Mesodermal cell (in vitro differentiated cells): ENCODE data around the gene METRN.

ENCODE experiments used
- H3K27ac ChIP-seq: 2 replicates; pipeline ENCODE4 v1.7.0; 2013; ENCODE audit warnings: mild to moderate bottlenecking, low read depth, low read length, moderate library complexity; ENCODE audit not compliant: severe bottlenecking
- H3K36me3 ChIP-seq: 2 replicates; pipeline ENCODE4 v1.7.1; 2013; ENCODE audit warnings: mild to moderate bottlenecking, low read length, moderate library complexity; ENCODE audit not compliant: control insufficient read depth, insufficient read depth
- H3K4me1 ChIP-seq: one replicate; pipeline ENCODE4 v1.7.1; 2013; ENCODE audit warnings: mild to moderate bottlenecking, low read length; ENCODE audit not compliant: insufficient read depth, control insufficient read depth, poor library complexity, severe bottlenecking
- H3K4me3 ChIP-seq: 2 replicates; pipeline ENCODE4 v1.7.0; 2013; ENCODE audit warnings: low read length, control low read depth, mild to moderate bottlenecking; ENCODE audit not compliant: insufficient read depth, poor library complexity, severe bottlenecking; ENCODE audit errors: extremely low read depth
- H3K9me3 ChIP-seq: 2 replicates; pipeline ENCODE4 v1.7.1; 2013; ENCODE audit warnings: mild to moderate bottlenecking, low read length, moderate library complexity; ENCODE audit not compliant: control insufficient read depth
- WGBS, 2 experiments: methylation state at CpG; one replicate each; pipeline ENCODE4 v1.1.5; 2013; ENCODE audit warnings: missing lambda C conversion rate in 2 of 2; ENCODE audit not compliant: insufficient coverage in 2 of 2; 5-methylcytosine and 5-hydroxymethylcytosine counted together

Gene METRN

DNA sequence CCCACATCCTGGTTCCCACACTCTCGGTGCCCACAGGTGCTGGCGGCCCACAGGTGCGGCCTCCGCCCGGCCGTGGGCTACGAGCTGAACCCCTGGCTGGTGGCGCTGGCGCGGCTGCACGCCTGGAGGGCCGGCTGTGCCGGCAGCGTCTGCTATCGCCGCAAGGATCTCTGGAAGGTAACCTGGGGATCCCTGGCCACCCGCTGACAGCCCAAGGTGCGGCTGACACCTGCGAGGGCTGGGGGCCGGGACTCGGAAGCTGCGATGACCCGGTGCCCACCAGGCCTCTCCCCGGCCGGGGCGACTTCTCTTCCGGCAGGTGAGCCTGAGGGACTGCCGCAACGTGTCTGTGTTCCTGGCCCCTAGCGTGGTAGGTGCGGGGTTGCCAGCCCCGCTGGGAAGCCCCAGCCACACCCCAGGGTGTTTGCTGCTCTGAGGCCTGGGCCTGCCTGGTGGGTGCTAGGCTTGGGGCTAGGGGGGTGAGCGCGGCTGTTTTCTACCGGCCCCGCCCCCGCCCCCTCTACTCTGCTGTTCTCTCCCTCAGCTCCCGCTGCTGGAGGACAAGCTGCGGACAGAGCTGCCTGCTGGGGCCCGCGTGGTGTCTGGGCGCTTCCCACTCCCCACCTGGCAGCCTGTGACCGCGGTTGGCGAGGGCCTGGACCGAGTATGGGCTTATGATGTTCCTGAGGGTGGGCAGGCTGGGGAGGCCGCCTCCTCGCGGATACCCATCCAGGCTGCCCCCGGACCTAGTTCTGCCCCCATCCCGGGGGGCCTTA, 7.0 kb downstream of the METRN start:
- 93 to 94% methylated on average over 47 to 50 of the region's 51 CpGs for WGBS, 2 experiments
- Histone ChIP-seq H3K27ac (no peak overlapping the region), H3K9me3 (no peaks in the 10 kb centered on the region), H3K4me1 (peaks cover 9% of the 10 kb centered on the region), H3K4me3 (peak overlapping the region; percentile 67), H3K36me3 (peaks cover 7% of the 10 kb centered on the region)

DNA sequence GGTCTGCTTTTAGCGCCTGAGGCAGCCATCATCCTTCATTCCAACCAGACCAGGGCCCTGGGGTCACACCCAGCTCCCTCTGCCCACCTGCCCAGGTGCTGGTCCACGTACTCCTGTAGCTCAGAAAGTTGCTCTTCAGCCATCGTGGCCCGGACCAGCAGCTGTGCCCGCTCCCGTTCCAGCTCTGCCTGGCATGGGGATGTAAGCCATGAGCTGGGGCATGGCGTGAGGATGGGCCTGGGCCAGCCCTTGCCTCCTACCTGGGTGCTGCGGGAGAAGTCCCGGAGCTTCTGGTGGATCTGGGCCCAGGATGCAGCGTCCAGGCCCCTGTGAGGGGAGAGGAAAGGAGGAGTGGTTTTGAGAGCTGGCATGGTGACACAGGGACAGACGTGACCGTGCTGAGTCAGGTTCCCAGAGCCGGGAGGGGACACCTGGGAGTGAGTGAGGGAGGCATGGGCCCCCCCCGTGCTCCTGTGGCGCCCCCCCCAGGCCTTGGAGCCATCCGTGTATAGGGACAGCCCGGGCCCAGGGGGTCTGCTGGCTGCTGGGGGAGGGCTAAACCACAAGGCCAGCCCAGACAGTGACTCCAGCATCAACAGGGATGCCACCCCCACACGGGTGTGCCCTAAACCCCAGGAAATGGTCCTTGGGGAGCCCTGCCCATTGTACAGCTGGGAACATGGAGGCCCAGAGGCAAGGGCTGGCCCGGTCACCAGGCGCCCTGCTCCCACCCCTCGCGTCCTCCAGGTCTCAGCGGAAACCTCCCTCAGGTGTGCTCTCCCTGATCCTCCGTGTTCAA, 8.1 kb downstream of the METRN start:
- 93 to 94% methylated on average over 19 to 21 of the region's 24 CpGs for WGBS, 2 experiments
- Histone ChIP-seq H3K27ac (no peak overlapping the region), H3K36me3 (peaks cover 3% of the 10 kb centered on the region), H3K4me3 (no peak overlapping the region), H3K9me3 (no peaks in the 10 kb centered on the region), H3K4me1 (peaks cover 11% of the 10 kb centered on the region)

DNA sequence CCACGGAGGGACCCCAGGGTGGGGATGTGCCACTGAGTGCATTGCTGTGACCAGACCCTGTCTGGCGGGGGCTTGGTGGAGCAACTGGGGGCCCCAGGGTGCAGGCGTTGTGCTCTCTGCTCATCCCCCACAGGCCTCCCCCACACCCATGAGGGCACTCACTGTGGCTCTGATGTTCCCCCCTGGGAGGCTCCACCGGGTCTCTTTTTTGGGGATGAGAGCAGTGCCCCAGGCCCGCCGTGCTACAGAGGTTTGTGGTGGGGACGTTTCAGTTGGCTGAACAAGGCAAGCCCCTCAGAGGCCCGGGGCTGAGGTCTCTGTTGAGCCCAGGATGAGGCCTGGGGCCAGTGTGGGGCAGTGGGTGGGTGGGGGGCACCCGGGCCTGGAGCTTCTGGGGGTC, 8.8 kb downstream of the METRN start:
- Histone ChIP-seq H3K4me3 (no peak overlapping the region), H3K27ac (no peak overlapping the region), H3K9me3 (no peaks in the 10 kb centered on the region), H3K36me3 (peaks cover 3% of the 10 kb centered on the region), H3K4me1 (peaks cover 11% of the 10 kb centered on the region)
- WGBS, 2 experiments: 89 to 94% methylated on average over 7 to 8 of the region's 9 CpGs

DNA sequence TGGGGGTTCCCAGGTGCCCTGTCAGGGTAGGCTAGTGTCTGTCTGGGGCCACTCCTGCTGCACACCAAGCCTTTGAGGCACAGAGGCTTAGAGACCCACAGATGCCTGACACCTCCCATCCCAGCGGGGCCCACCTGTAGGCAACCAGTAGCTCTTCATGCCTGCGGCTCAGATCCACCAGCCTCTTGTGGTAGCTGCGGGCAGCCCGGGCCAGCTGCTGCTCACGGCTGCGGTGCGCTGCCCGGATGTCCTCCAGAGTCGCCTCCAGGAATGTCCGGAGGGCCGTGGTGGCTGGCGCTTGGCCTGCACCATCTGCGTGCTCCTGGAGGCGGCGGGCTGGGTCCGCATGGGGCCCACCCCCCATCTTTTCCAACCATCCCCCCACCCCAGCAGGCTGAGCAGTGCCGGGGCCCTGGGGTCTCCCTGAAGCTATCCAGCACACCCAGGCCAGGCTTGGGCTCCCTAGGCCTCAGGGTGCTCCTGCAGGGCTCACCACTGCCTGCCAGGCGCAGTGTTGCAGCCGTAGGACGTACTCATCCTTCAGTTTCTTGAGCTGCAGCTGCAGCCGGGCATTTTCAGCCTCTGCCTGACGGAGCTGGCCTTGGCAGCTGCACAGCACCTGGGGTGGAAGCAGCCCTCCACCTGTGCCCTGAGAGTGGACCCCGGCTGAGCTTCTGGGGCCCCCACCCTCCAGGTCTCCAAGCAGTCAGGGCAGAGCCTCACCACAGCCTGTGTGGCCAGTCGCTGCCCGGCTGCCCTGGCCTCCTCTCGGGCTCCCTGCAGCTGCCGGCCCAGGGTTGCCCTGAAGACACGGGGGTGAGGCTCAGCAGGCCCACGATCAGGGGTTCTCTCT, 9.5 kb downstream of the METRN start:
- Histone ChIP-seq H3K4me1 (peaks cover 11% of the 10 kb centered on the region), H3K4me3 (no peak overlapping the region), H3K36me3 (peaks cover 3% of the 10 kb centered on the region), H3K9me3 (no peaks in the 10 kb centered on the region), H3K27ac (no peak overlapping the region)
- 88 to 89% methylated on average over 22 of the region's 29 CpGs for WGBS, 2 experiments

DNA sequence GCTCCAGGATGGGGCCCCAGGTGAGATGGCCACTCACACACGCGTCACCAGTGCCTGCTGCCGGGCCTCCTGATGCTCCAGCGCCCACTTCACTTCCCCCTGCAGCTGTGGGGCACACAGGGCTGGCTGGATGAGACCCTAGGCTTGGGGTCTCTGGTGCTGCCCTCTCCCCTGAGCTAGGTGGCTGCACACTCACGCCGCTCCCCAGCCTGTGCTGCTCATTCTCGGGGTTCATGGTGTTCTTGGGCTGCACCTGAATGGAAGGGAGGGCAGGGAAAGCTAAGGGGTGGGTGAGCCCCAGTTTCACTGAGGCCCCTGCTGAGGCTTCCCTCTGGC, 10.1 kb downstream of the METRN start:
- no peaks in the 10 kb centered on the region for H3K9me3 ChIP-seq
- H3K4me1 ChIP-seq: peaks cover 8% of the 10 kb centered on the region
- H3K36me3 ChIP-seq: peaks cover 3% of the 10 kb centered on the region
- H3K4me3 ChIP-seq: no peak overlapping the region
- H3K27ac ChIP-seq: no peak overlapping the region
- 92 to 96% methylated on average over 6 to 7 of the region's 7 CpGs for WGBS, 2 experiments

DNA sequence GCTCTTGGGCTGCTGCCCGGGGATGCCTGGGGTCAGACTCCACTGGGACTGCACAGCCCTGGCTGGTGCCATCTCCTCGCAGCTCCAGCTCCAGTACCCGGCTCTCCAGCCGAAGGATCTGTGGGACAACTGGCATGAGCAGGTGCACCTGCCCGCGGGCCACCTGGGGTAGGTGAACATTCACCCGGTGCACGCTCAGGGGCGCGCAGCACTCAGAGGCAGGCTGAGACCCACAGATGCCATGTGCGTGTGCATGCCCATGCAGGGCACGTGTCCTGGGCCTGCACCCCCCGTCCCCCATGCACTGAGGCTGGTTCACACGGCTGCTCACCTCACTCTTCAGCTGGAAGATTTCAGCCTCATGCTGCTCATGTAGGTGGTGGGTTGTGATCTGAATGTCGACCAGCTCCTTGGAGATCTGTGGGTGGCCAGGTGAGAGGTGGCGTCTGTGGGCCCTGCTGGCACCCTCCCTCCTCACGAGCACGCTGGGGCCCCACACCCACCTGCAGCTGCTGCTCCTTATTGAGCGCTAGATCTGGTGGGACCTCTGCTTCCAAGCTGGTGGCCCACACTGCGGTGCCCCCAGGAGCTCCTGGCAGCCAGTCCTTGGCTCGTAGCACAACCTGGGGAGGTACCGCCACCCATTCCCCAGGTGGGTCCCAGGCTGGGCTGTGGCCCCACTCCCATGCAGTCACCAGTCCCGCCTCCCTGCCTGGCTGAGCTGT, 10.7 kb downstream of the METRN start:
- no peaks in the 10 kb centered on the region for H3K9me3 ChIP-seq
- no peak overlapping the region for H3K27ac ChIP-seq
- WGBS, 2 experiments: 91 to 95% methylated on average over 21 of the region's 23 CpGs
- peaks cover 4% of the 10 kb centered on the region for H3K36me3 ChIP-seq
- H3K4me3 ChIP-seq: no peak overlapping the region
- H3K4me1 ChIP-seq: peaks cover 4% of the 10 kb centered on the region

DNA sequence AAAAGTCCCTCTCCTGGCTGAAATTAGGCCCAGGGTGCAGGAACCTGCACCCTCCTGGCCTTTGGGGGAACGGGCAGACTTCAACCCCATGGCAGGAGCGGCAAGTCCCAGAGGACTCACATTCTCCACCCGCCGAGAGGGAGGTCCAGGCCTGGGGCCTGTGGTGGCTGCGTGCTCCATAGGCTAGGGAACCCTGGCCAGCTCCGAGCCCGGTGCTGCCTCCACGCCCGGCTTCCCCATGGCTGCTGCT, 11.2 kb downstream of the METRN start:
- H3K4me3 ChIP-seq: no peak overlapping the region
- no peaks in the 10 kb centered on the region for H3K9me3 ChIP-seq
- peaks cover 9% of the 10 kb centered on the region for H3K36me3 ChIP-seq
- H3K4me1 ChIP-seq: peaks cover 4% of the 10 kb centered on the region
- WGBS, 2 experiments: 41 to 50% methylated on average over 7 to 9 of the region's 9 CpGs
- no peak overlapping the region for H3K27ac ChIP-seq

DNA sequence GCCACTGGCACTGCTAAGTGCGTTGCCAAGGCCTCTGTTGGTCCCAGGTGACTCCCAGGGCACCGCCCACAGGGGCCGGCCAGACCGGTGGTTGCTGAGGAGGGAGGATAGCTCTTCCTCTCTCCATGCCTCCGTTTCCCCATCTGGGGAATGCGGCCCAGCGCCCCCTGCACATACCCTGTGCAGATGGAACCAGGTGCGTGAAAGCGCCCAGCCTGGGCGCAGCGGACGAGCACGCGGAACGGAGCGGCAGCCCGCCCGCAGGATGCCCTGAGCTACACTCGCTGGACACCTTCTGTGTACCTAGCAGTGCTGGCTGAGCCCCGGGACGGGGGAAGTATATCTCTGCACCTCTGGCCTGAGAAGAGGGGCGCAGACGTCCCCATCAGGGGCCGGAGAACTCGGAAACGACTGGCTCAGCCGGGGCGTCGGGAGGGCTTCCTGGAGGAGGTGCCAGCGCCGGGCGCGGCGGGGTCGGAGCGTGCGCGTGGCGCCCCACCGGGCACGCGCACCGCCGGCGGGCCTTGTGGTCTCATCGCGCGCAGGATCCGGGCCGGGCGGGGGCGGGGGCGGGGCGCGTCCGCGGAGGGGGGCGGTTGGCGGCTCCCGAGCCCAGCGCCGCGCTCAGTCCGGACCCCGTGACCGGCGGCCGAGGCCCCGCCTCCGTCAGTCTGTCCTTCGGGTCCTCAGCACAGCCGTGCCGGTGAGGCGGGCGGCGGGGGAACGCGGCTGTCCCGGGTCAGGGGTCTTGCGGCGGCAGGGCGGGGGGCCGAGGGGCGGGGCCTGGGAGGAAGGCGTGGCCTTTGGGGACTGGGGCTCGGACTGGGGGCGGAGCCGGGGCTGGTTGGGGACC, 11.7 kb downstream of the METRN start, which contains the start of the genes CCDC78 and HAGHL:
Gene CCDC78 (minus strand): TSS at position 6 of the 853 bp plus-strand sequence. CDS start 76 bp downstream, outside the sequence.
Gene HAGHL (plus strand): TSS at position 669 of the 853 bp plus-strand sequence. CDS start 404 bp downstream, outside the sequence.
- H3K27ac ChIP-seq: no peak within 1 kb of the TSS
- 3 to 4% methylated on average over 62 to 76 of the region's 88 CpGs for WGBS, 2 experiments
- peaks cover 14% of the 10 kb centered on the region for H3K36me3 ChIP-seq
- peaks cover 4% of the 10 kb centered on the region for H3K4me1 ChIP-seq
- peak within 1 kb of the TSS; percentile 58 for H3K4me3 ChIP-seq
- no peaks in the 10 kb centered on the region for H3K9me3 ChIP-seq

DNA sequence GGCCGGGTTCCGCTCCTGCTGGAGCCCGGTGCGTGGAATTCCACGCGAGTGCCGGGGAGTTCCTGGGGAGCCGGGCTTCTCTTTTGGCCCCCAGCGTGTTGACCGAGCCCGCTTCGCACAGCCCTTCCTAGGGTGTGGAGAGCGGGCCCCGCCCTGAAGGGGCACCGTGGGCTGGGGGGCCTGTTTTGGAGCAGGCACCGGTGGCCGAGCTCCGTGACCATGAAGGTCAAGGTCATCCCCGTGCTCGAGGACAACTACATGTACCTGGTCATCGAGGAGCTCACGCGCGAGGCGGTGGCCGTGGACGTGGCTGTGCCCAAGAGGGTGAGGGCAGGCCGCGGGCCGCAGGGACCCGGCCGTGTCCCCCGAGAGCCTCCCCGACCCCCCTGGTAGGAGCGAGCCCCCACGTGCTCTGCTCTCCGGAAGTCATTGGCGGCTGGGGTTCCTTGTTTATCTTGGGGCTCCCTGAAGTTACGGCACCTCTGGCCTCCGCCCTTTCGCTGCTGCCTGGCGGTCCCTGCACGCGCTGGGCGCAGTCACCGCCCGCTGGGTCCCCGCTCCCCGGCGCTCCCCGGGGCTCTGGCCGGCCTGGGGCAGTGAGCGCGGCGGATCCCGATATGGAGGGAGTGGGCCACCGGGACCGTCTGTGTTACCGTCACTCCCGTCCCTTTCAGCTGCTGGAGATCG, 12.5 kb downstream of the METRN start:
- 3% methylated on average over 47 to 58 of the region's 61 CpGs for WGBS, 2 experiments
- Histone ChIP-seq H3K4me1 (peaks cover 4% of the 10 kb centered on the region), H3K36me3 (peaks cover 15% of the 10 kb centered on the region), H3K27ac (no peak overlapping the region), H3K9me3 (no peaks in the 10 kb centered on the region), H3K4me3 (peak overlapping the region; percentile 58)
